ENCODE results near the gene TCERG1L.

The TCERG1L gene

GRCh38 chr10:131254859-131255252 is 56.7 kb downstream of the TCERG1L start:
- ChIA-PET POLR2A (no interaction called here), CTCF (interaction anchor here (1.6 kb wide), 1 partner anchor 9 kb away, joined by 3 read pairs; no protein-coding TSS in a partner anchor)
- Histone ChIP-seq H3K4me1 (ENCODE audit: control extremely low read depth in 1 of 4, control insufficient read depth in 4 of 4, insufficient read depth in 4 of 4, low read length in 3 of 4) (no peaks in the 10 kb centered on the region), H3K9me3 (ENCODE audit: control extremely low read depth in 1 of 5, control insufficient read depth in 4 of 5, insufficient read depth in 2 of 5, low read depth in 1 of 5, low read length in 4 of 5) (no peaks in the 10 kb centered on the region), H3K27ac (ENCODE audit: insufficient read depth in 1 of 2, low read depth in 1 of 2, low read length in 2 of 2, poor library complexity in 1 of 2, severe bottlenecking in 2 of 2) (no peak overlapping the region), H3K27me3 (replicated peaks in 2 of 5; ENCODE audit: control insufficient read depth in 4 of 5, insufficient read depth in 5 of 5, low read length in 4 of 5) (peaks cover 0 to 31% (median 6%) of the 10 kb centered on the region in 5 experiments), H3K36me3 (ENCODE audit: control insufficient read depth in 4 of 4, insufficient read depth in 4 of 4, low read length in 3 of 4) (no peaks in the 10 kb centered on the region), H3K4me3 (ENCODE audit: control insufficient read depth in 1 of 7, extremely low read depth in 1 of 7, insufficient read depth in 4 of 7, low read depth in 2 of 7, low read length in 6 of 7) (no peak overlapping the region)
- DNase-seq = no peak
- 75% methylated on average over 4 of the region's 4 CpGs for WGBS (ENCODE audit: insufficient coverage)

GRCh38 chr10:131253931-131254858 is 57.3 kb downstream of the TCERG1L start:
- Histone ChIP-seq H3K36me3 (ENCODE audit: control insufficient read depth in 4 of 4, insufficient read depth in 4 of 4, low read length in 3 of 4) (no peaks in the 10 kb centered on the region), H3K4me1 (ENCODE audit: control extremely low read depth in 1 of 4, control insufficient read depth in 4 of 4, insufficient read depth in 4 of 4, low read length in 3 of 4) (no peaks in the 10 kb centered on the region), H3K27ac (ENCODE audit: insufficient read depth in 1 of 2, low read depth in 1 of 2, low read length in 2 of 2, poor library complexity in 1 of 2, severe bottlenecking in 2 of 2) (no peak overlapping the region), H3K27me3 (replicated peaks in 2 of 5; ENCODE audit: control insufficient read depth in 4 of 5, insufficient read depth in 5 of 5, low read length in 4 of 5) (peaks cover 0 to 38% (median 6%) of the 10 kb centered on the region in 5 experiments), H3K4me3 (ENCODE audit: control insufficient read depth in 1 of 7, extremely low read depth in 1 of 7, insufficient read depth in 4 of 7, low read depth in 2 of 7, low read length in 6 of 7) (no peak overlapping the region), H3K9me3 (ENCODE audit: control extremely low read depth in 1 of 5, control insufficient read depth in 4 of 5, insufficient read depth in 2 of 5, low read depth in 1 of 5, low read length in 4 of 5) (no peaks in the 10 kb centered on the region)
- POLR2A ChIA-PET = no interaction called here
- no peak for DNase-seq
- WGBS (ENCODE audit: insufficient coverage) = 96% methylated on average over 21 of the region's 22 CpGs
- CTCF ChIA-PET = interaction anchor here (1.6 kb wide), 1 partner anchor 8 kb away, joined by 3 read pairs; no protein-coding TSS in a partner anchor

GRCh38 chr10:131252567-131253276 is 58.8 kb downstream of the TCERG1L start:
- H3K9me3 ChIP-seq (ENCODE audit: control extremely low read depth in 1 of 5, control insufficient read depth in 4 of 5, insufficient read depth in 2 of 5, low read depth in 1 of 5, low read length in 4 of 5) = no peaks in the 10 kb centered on the region
- H3K36me3 ChIP-seq (ENCODE audit: control insufficient read depth in 4 of 4, insufficient read depth in 4 of 4, low read length in 3 of 4) = no peaks in the 10 kb centered on the region
- H3K4me1 ChIP-seq (ENCODE audit: control extremely low read depth in 1 of 4, control insufficient read depth in 4 of 4, insufficient read depth in 4 of 4, low read length in 3 of 4) = no peaks in the 10 kb centered on the region
- H3K27ac ChIP-seq (ENCODE audit: insufficient read depth in 1 of 2, low read depth in 1 of 2, low read length in 2 of 2, poor library complexity in 1 of 2, severe bottlenecking in 2 of 2) = no peak overlapping the region
- H3K4me3 ChIP-seq (ENCODE audit: control insufficient read depth in 1 of 7, extremely low read depth in 1 of 7, insufficient read depth in 4 of 7, low read depth in 2 of 7, low read length in 6 of 7) = no peak overlapping the region
- peaks cover 0 to 47% (median 6%) of the 10 kb centered on the region in 5 experiments for H3K27me3 ChIP-seq (replicated peaks in 2 of 5; ENCODE audit: control insufficient read depth in 4 of 5, insufficient read depth in 5 of 5, low read length in 4 of 5)
- 91% methylated on average over 21 of the region's 21 CpGs for WGBS (ENCODE audit: insufficient coverage)
- CTCF ChIA-PET = interaction anchor here (0.8 kb wide), 1 partner anchor 11 kb away, joined by 3 read pairs; no protein-coding TSS in a partner anchor
- DNase-seq = no peak
- POLR2A ChIA-PET = no interaction called here

- CTCF ChIA-PET = no interaction called here
- no peak overlapping the region for H3K27ac ChIP-seq (ENCODE audit: insufficient read depth in 1 of 2, low read depth in 1 of 2, low read length in 2 of 2, poor library complexity in 1 of 2, severe bottlenecking in 2 of 2)
- H3K27me3 ChIP-seq (replicated peaks in 2 of 5; ENCODE audit: control insufficient read depth in 4 of 5, insufficient read depth in 5 of 5, low read length in 4 of 5) = peaks cover 0 to 49% (median 6%) of the 10 kb centered on the region in 5 experiments
- no peaks in the 10 kb centered on the region for H3K9me3 ChIP-seq (ENCODE audit: control extremely low read depth in 1 of 5, control insufficient read depth in 4 of 5, insufficient read depth in 2 of 5, low read depth in 1 of 5, low read length in 4 of 5)
- H3K4me3 ChIP-seq (ENCODE audit: control insufficient read depth in 1 of 7, extremely low read depth in 1 of 7, insufficient read depth in 4 of 7, low read depth in 2 of 7, low read length in 6 of 7) = no peak overlapping the region
- no peak for DNase-seq
- H3K4me1 ChIP-seq (ENCODE audit: control extremely low read depth in 1 of 4, control insufficient read depth in 4 of 4, insufficient read depth in 4 of 4, low read length in 3 of 4) = no peaks in the 10 kb centered on the region
- POLR2A ChIA-PET = no interaction called here
- no peaks in the 10 kb centered on the region for H3K36me3 ChIP-seq (ENCODE audit: control insufficient read depth in 4 of 4, insufficient read depth in 4 of 4, low read length in 3 of 4)
- 46% methylated on average over 5 of the region's 6 CpGs for WGBS (ENCODE audit: insufficient coverage)
Measured at GRCh38 chr10:131251146-131251541, 60.4 kb downstream of the TCERG1L start.

DNA sequence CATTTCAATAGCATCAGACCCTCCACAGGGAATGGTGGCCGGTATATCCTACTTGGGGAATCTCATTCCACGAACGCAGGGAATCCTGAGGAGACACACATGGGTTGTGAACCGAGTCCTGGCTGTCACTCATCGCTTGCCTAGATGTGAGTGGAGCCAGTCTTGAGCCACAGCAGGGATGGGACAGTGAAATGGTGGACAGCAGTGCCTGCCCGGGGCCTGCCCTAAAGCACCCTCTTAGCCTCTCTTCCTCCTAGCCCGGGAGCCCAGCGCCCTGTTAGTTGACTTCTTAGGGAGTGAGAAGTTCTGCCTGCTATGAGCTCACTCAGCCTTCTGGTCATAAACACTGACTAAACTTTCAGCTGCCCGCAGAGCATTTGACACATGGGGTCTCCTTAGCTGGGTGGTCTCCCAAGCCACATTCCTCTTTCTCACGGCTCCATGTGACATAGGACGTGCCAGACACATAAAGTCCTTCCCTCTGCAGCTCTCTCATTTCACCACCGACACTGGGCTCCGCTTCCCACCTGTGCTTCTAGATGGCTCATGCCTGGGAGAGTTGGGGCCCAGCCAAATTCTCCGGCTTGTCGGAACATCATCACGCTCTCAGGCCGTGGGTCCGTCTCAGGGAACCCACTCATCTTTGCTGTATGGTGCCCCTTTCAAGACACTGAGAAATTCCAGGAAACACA is 60.9 kb downstream of the TCERG1L start:
- no peaks in the 10 kb centered on the region for H3K36me3 ChIP-seq (ENCODE audit: control insufficient read depth in 4 of 4, insufficient read depth in 4 of 4, low read length in 3 of 4)
- WGBS (ENCODE audit: insufficient coverage) = 81% methylated on average over 16 of the region's 18 CpGs
- H3K4me3 ChIP-seq (ENCODE audit: control insufficient read depth in 1 of 7, extremely low read depth in 1 of 7, insufficient read depth in 4 of 7, low read depth in 2 of 7, low read length in 6 of 7) = no peak overlapping the region
- DNase-seq = no peak
- CTCF ChIA-PET = no interaction called here
- H3K27ac ChIP-seq (ENCODE audit: insufficient read depth in 1 of 2, low read depth in 1 of 2, low read length in 2 of 2, poor library complexity in 1 of 2, severe bottlenecking in 2 of 2) = no peak overlapping the region
- H3K9me3 ChIP-seq (ENCODE audit: control extremely low read depth in 1 of 5, control insufficient read depth in 4 of 5, insufficient read depth in 2 of 5, low read depth in 1 of 5, low read length in 4 of 5) = no peaks in the 10 kb centered on the region
- POLR2A ChIA-PET = no interaction called here
- H3K4me1 ChIP-seq (ENCODE audit: control extremely low read depth in 1 of 4, control insufficient read depth in 4 of 4, insufficient read depth in 4 of 4, low read length in 3 of 4) = no peaks in the 10 kb centered on the region
- peaks cover 0 to 52% (median 6%) of the 10 kb centered on the region in 5 experiments for H3K27me3 ChIP-seq (replicated peaks in 2 of 5; ENCODE audit: control insufficient read depth in 4 of 5, insufficient read depth in 5 of 5, low read length in 4 of 5)

DNA sequence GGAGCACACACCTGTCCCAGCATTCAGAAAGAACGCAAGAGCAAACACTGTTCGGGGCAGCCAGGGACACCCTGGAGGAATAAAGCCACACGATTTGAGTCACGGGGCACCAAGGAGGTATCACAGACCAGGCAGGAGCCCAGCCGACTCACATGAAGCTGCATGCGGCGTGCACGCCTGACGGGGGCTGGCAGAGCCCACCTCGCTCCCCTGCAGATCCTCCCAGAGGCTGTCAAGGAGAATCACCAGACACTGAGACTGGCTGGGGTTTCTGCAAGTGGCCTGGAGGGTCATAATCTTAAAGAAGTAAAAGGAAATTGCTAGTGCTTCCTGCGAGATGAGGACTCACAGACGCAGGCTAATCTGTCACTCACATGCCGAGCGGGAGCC is 61.6 kb downstream of the TCERG1L start:
- Histone ChIP-seq H3K27me3 (replicated peaks in 2 of 5; ENCODE audit: control insufficient read depth in 4 of 5, insufficient read depth in 5 of 5, low read length in 4 of 5) (peaks cover 0 to 51% (median 6%) of the 10 kb centered on the region in 5 experiments), H3K27ac (ENCODE audit: insufficient read depth in 1 of 2, low read depth in 1 of 2, low read length in 2 of 2, poor library complexity in 1 of 2, severe bottlenecking in 2 of 2) (no peak overlapping the region), H3K9me3 (ENCODE audit: control extremely low read depth in 1 of 5, control insufficient read depth in 4 of 5, insufficient read depth in 2 of 5, low read depth in 1 of 5, low read length in 4 of 5) (no peaks in the 10 kb centered on the region), H3K36me3 (ENCODE audit: control insufficient read depth in 4 of 4, insufficient read depth in 4 of 4, low read length in 3 of 4) (no peaks in the 10 kb centered on the region), H3K4me1 (ENCODE audit: control extremely low read depth in 1 of 4, control insufficient read depth in 4 of 4, insufficient read depth in 4 of 4, low read length in 3 of 4) (no peaks in the 10 kb centered on the region), H3K4me3 (ENCODE audit: control insufficient read depth in 1 of 7, extremely low read depth in 1 of 7, insufficient read depth in 4 of 7, low read depth in 2 of 7, low read length in 6 of 7) (no peak overlapping the region)
- 65% methylated on average over 12 of the region's 14 CpGs for WGBS (ENCODE audit: insufficient coverage)
- CTCF ChIA-PET = no interaction called here
- no peak for DNase-seq
- POLR2A ChIA-PET = no interaction called here
